Vagina (tissue), 2 donors: ENCODE measurements around the gene CASKIN1.

Experiments used
- CTCF ChIP-seq, 3 experiments: fragments of 450-650 bp in 2 of 3; fragments of 200-600 bp in 1 of 3; sonication (generic) in 1 of 3; IDR thresholded peaks; one replicate each; pipeline ENCODE4 v1.5.1; 2017 to 2019; ENCODE audit warnings: antibody characterized with exemption in 3 of 3, mild to moderate bottlenecking in 2 of 3, moderate library complexity in 2 of 3
- POLR2A ChIP-seq, 2 donors: fragments of 450-650 bp; IDR thresholded peaks; one replicate each; pipeline ENCODE4 v1.6.1; 2017; ENCODE audit warnings: antibody characterized with exemption in 2 of 2, mild to moderate bottlenecking in 2 of 2, moderate library complexity in 2 of 2
- POLR2AphosphoS5 ChIP-seq, 2 donors: sonication (generic); formaldehyde crosslinking; IDR thresholded peaks; one replicate each; pipeline ENCODE4 v1.9.0; 2017; ENCODE audit warnings: antibody characterized with exemption in 2 of 2, mild to moderate bottlenecking in 2 of 2, low read depth in 1 of 2; ENCODE audit not compliant: insufficient read depth in 1 of 2

- no peak for TF ChIP-seq CTCF (IDR thresholded peaks at IDR 0.05)
- TF ChIP-seq POLR2A (IDR thresholded peaks at IDR 0.05), result no peak
- no peak for TF ChIP-seq POLR2AphosphoS5 (IDR thresholded peaks at IDR 0.05; ENCODE audit: insufficient read depth in 1 of 2, low read depth in 1 of 2)
These were observed 11.9 kb upstream of the CASKIN1 start for GRCh38 chr16:2208308-2208707.
